NCI-H2227 treated with DMSO at 0.1 percent for 48 hours (cell line): Measurements from ENCODE around the gene MEOX1.
A peak's percentile ranks its signal among the peaks of the same experiment; 100 is the strongest.

Experiments used
- DNase-seq: peaks from one replicate; lab custom pipeline; 2025; lab: John Stamatoyannopoulos, UW

Gene MEOX1

DNA sequence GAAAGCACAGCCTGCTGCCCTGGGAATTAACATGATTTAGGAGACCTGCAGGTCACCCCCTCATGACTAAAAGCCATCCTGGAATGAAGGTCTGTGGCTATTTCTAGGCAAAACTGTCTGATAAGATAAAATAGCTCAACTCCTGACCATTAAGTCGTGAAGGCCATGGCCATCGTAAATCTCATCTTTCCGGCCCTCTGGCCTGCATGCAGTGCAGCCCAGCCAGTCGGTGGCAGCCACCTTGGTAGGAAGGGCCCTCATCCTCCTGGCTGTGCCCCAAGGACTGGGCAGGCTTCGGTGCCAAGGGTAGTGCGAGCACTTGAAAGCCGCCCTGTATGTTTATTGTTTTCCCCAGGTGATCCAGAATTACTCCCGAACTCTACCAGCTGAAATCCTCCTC is 18.2 kb upstream of the MEOX1 start:
- DNase-seq: no peak

DNA sequence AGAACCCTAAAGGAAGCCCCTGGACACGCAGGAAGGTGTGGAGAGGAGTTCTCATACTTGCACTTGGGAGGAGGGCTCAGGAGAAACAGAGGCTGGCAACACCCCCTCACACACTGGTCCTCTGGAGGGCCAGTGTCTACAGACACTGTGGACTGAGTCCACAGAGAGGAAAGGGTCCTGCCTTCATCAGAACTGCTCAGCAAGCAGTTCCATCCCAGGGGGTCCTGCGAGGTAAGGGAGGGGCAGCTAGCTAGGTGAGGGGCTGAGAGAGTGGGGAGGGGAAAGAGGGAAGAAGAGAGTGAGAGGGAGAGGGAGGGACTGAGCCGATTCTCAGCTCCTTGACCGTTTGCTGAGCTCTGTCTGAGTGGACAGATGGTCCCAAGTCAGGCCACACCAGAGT is 17.7 kb upstream of the MEOX1 start:
- DNase-seq: no peak

DNA sequence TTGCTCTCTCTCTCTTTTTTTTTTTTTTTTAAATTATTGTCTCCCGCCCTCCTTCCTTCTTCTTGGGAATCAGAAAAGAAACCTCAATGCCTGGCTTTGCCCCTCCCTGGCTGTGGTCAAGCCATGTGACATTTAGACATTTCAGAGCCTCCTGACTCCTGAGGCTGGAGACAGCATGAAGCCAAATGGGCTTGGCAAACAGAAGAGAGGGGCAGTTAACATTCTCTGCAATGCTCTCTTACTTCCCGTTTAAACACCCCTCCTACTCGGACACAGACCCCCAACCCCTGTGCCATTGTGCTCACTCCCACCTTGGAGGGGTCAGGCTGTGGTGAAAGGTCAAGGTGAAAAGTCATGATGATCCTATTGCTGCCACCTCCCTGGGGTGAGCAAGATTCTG is 14.7 kb upstream of the MEOX1 start:
- DNase-seq: no peak

DNA sequence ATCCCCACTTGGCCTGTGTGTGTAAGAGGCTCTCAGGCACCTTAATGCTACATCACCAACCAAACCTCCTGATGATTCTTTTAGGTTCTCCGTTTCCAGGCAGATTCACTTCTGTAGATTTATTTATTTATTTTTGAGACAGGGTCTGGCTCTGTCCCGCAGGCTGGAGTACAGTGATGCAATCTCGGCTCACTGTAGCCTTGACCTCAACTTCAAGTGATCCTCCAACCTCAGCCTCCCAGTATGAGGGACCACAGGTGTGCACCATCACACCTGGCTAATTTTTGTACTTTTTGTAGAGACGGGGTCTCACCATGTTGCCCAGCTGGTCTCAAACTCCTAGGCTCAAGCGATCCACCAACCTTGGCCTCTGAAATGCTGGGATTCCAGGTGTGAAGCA is 12.7 kb upstream of the MEOX1 start:
- no peak for DNase-seq

DNA sequence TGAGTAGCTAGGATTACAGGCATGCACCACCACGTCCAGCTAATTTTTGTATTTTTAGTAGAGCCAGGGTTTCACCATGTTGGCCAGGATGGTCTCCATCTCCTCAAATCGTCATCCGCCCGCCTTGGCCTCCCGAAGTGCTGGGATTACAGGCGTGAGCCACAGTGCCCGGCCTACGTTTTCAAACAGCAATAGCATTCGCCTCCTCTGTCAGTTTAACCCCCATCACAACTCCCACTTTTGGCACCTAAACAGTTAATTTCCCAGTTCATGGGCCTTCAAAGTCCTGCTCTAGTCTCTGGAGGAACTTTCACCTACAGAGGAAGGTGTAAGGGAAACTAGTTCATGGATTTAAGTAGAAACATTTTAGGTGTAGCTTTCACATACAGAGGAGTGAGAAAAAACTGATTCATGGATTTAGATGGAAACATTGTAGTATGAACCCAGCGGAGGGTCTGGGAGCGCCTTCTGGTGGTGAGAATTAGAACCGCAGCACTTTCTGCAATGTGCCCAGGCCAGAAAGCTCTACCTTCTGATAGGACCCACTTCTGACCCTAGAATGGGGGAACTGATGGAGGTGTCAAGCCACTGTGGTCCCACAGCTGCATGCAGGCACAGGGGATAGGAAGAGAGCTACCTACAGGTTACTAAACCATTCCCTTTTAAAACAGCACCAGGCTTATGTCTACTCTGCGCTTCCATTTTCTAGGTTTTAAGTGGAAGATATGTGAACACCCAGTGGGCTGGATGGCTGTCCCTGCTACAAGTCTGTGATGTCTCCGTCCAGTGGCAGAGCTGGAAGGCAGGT is 12.0 kb upstream of the MEOX1 start:
- DNase-seq: peak; percentile 36

DNA sequence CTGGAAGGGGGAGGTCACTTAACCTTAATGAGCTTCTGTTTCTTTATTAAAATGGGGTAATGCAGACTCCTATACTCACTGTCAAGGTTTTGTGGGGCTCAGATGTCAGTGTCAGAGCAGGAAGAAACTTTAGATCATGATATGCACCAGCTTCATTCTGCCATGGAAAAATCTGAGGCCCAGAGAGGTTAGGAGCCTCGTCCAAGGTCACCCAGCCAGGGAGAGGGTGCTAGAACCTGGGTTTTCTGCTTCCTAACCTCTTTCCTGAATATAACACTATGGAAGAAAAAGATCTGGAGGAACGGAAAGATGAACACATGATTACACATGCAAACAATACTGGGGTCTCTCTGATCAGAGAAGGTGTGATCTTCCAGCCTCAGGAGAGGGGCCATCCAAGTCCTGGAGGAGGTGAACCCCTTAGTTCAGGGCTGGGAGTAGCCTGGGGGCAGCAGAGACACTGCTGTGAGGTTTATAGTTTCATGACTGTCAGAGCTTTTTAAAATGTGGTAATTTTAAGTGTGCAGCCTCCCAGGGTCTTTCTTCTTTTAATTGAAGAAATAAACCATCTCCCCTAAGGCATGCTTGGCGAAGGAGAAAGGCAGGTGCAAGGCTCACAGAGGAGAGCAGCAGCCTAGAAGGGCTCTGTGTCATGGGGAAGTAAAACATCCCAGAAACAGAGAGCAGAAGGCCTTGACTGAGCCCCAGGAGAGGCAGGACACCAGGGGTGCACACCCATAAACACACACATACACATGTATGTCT is 10.2 kb upstream of the MEOX1 start:
- no peak for DNase-seq

DNA sequence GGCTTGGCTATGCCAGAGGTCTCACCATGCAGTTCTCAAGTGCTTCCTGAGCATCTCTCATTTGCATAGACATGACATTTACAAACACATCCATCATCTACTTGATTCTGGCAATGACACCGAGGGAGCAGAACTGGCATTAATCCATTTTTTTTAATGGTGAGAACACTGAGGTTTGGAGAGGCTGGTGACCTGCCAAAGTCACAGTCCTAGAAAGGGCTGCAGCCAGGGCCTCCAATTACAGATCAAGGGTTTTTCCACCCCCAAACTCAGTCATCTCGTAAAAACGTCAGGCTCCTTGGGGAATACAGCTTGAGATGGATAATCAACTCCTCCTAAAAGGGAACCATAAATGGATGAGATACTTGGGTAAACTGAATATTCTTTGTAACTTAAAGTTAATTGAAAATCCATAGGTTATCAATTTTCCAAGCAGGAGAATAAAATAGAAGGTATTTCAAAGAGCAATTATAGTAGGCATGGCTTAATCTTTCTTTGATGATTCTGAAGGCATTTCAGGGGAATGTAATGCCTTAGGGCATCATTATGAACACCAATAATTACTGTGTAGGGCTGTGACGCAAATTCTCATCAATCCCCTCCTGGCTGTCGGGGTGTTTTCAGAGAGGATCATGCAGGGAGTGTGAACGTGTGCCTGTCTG is 9.4 kb upstream of the MEOX1 start:
- no peak for DNase-seq

DNA sequence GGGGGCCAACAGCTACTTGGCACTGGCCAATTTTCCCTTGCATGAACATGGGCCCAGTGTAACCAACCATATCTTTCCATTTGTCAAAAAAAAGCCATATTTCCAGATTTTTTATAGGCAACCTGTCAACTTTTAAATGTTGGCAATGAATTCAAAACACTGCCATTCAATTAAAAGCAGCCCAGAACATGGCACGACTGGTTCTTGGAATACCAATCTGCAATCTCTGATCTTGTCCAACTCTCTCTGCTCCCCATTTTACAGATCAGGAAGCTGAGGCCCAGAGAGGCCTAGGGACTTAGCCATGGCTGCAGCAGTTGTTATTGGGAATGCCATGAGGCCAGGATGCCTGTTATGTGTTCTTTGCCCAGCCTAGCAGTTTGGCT is 8.9 kb upstream of the MEOX1 start:
- DNase-seq: no peak

DNA sequence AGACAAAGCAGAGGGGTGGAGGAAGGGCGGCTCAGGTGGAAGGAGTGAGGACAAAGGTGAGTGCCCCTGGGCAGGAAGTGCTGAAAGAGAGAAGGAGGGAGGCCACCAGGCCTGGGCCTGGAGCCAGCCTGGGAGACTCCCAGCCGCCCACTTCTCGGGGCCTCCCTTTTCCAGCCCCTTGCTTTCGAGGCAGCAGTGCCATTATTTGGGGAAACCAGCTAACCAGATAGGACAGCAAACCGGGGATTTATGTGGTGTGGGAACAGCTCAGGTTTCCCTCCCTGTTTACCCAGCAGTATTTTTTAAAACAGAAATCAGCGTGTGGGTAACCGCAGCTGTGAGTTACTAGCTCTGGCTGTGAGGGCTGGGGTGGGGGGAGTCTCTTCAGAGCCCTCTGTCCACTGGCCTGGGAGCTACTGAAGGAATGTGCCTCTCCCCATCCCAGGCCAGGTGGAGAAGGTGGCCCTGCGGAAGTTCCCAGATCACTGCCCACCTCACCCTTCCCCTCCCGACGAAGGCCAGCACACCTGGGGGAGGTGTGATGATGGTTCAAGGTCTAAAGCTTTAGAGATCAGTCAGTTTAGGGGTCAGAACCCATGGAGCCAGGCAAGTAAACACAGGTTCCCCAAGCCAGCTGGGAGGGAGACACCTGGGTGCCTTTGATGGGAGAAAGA is 8.4 kb upstream of the MEOX1 start:
- DNase-seq: no peak

DNA sequence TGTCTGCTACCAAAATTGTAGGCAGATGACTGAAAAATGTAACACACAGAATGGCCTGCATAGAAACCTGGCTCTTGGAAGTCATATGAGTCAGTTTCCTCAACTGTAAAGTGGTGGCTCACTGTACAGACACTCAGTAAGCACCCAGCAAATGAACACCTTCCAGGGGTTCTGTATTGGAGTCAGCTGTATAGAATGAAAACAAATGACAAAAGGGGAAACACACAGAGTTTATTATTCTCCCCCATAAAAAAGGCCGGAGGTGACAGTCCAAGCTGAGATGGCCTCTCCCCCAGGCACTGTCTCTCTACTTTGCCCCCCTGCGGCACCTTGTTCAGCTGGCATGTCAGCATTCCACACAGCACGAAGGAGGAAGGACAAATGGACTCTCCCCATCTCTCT is 6.2 kb upstream of the MEOX1 start:
- DNase-seq: no peak

DNA sequence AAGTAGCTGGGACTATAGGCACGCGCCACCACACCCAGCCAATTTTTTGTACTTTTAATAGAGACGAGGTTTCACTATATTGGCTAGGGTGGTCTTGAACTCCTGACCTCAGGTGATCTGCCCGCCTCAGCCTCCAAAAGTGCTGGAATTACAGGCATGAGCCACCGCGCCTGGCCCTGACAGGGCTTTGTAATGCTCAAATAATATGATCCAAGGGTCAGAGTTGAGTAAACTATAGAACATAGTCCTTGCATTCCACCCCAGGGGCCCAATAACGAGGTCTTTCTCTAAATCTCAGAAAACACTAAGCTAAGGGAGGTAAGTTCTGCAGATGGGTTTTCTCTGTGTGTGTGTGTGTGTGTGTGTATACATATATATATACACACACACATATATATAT is 5.8 kb upstream of the MEOX1 start:
- no peak for DNase-seq

DNA sequence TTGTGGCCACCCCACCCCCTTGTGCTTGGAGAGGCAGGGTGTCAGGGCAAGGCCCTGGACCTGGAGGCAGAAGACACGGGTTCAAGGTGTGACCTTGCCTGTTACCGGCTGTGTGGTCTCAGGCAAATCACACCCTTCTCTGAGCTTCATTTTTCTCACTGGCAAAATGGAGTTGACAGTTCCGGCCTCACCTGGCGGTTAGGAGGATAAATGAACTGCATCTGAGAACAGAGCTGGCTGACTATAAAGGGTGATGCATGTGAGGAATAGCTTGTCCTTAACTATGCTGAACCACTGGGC is 4.2 kb upstream of the MEOX1 start:
- DNase-seq: no peak

DNA sequence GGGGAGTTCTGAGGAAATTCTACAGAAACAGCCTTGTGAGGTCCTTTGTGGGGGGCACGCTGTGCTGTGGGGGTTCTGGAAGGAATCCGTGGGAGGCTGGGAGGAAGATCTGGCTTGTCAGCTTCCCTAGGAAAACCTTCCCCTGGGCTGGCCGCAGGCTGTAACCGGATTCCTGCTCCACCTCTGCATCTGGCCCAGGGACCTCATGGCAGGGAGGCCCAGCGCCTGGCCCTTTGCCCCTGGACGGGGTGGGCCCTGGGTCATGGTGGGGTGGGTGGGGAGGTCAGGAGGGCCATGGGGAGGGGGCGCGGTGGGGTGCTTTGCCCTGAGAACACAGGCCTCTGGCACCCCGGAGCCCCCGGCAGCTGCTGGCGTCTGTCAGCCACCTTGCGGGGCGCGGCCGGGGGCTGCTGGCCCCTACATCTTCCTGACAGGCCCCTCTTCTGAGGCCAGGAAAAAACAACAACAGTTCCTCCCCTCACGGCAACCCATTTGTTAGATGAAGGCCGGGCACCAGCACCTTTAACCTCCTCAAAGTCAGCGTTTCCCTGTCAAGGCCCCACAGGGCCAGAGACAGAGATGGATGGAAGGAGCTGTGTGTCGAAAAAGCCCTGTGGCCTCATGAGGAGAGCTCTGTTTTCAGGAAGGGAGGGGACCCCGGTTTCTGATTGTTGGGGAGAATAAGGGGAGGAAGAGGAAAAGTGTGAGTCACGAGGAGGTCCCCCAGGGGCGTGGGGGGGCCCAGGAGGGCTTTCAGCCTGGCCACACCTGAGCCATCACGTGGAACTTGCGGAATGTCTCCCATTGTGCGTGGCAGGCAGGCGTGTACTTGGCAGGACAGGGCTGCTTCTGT is 3.6 kb upstream of the MEOX1 start:
- DNase-seq: no peak

DNA sequence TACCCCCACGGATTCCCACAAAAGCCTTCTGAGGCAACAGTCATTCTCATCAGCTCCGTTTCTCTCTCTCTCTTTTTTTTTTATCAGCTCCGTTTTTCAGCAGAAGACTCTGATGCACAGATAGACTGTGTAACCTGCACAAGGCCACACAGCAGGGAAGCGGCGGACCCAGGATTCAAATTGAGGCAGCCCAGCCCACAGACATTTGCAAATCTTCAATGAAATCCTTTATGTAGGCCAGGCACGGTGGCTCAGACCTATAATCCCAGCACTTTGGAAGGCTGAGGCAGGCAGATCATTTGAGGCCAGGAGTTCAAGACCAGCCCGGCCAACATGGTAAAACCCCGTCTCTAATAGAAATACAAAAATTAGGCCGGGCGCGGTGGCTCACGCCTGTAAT is 2.4 kb upstream of the MEOX1 start:
- no peak for DNase-seq

DNA sequence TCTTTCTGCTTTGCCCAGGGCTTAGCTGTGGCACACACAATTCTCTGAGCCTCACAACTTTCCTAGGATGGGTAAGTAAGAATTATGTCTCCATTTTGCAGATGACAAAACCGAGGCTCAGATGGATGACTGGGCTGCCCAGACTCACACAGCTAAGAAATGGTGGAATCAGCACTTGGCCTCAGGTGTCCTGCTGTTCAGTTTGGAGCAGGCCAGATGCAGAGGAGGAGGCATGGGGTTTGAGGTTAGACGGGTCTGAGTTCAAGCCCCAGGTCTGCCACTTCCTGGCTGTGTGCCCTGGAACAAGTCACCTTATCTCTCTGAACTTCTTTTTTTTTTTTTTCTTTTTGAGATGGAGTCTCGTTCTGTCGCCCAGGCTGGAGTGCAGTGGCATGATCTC is 1.7 kb upstream of the MEOX1 start:
- DNase-seq: no peak

DNA sequence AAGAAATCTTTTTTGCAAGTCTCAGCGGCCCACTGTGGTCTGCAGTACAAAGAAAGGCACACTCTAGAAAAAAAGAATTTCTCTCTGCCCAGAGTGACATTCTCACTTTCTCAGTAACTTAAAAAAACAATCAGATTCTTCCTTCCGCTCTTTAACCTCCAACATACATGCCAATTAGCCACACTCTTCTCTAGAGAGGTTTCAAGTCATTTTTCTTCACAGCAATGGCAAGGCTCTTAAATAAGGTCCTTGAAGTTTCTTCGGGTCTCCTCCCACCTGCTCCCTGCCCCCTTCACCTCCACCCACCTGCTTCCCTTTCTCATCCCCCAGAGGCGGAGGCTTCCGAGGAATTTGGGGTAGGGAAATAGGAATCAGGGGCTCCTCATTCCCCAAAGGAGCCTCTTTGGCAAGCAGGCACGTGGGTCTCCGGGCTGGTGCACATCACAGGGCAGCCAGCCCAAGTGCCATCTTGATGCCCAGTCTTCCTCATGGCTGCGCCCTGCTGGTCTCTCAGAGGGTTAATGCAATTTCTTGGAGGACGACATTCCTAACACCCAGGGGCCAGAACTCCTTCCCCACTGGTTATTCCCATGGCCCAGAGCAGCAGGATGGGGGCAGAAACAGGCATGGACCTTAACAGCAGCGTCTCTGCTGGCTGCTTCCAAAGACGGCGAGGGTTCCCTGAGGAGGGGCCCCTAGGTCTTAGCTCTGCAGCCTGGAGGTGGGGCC is 855 bp upstream of the MEOX1 start:
- no peak for DNase-seq

DNA sequence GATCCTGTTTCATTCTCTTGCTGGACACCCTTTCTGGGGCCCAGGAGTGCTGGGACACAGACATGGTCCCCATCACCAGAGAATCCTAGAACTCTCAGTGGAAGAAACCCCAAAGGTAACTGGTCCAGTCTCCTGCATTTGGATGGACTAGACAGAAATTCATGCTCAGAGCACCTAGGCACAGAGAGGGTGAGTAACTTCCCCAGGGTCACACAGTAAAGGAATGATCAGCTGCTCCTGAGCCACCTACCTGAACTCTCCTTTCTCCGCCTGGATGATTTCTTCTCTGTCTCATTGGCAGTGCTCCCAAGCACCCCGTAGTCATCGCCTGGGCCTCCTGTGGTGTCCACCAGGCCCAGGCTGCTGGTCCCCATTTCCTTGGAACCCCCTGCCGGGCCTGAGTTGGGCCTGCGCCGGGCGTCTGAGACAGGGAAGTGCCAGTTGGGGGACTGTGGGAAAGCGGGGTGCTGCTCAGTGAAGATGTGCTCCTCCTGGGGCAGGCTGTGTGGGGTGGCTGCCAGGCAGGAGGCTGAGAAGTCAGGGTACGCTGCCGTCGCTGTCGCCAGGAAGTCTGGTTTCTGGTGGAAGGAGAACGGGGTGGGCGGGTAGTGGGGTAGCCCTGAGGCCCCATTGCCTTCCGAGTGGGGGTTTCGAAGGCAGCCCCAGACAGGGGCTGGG is 767 bp downstream of the MEOX1 start:
- no peak for DNase-seq

DNA sequence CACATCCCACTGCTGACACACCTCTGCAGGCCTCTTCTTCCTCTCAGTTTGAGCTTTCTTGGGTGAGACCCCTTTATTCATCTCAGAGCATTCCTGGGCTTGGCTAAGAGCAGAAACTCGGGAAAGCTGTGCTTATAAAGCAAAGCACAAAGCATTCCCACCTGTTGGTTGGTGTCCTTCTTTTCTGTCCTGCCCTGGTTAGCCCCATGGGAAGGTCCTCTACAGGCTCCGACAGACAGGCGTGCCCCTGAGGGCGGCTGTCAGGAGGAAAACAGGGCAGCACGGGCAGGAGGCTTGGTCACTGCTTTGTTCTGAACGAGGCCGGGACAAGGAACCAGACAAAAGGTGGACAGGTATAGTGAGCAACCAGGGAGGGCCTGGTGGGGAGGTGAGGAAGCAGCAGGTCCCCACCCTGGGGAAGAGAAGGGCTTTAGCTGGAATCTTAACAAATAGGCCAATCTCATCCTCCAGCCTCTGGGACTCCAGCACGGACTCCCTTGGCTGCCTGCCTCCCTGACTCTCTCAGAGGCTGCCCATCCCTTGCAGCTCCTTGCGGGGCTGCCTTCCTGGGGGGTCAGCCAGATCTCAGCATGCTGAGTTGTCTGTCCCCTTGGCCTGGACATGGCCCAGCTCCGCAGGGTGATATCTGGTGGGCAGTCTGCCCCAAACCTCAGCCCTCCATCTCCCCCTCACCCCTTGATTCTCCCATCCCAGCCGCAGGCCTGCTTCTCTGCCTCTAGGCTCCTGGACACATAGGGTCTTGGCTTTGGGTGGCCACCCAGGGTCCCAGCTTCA is 1.7 kb downstream of the MEOX1 start:
- DNase-seq: no peak

DNA sequence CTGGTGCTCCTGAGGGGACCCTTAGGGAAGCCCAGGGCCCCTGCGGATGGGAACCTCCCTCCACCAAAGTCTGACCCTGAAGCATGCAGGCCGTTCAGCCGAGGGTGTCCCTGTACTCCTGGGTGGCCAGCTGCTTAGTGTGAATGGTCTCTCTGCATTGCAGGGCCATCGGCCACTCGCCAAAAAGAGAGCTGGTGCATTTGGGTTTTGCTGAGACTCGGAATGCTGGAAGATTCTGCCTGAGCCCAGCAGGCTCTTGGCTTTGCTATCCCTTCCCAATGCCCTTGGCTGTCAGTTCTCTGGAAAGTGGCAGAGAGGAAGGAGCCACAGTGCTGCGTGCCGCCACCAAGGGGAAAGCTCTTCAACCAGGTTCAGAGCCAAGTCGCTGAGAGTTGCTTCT is 2.8 kb downstream of the MEOX1 start:
- DNase-seq: no peak
